HG03108 (cell line): ENCODE measurements around the gene ARHGEF25.
"Not testable (repeated sequence)": the region's sequence is repeated elsewhere in the genome, so short reads cannot be mapped to it uniquely, and the experiment has no call there.

Source experiments
- ATAC-seq: cut with Tn5 transposase; IDR thresholded peaks from one replicate; pipeline ENCODE4 v1.9.1; 2021; ENCODE audit warnings: moderate library complexity; ENCODE audit not compliant: unreplicated experiment

Gene ARHGEF25

DNA sequence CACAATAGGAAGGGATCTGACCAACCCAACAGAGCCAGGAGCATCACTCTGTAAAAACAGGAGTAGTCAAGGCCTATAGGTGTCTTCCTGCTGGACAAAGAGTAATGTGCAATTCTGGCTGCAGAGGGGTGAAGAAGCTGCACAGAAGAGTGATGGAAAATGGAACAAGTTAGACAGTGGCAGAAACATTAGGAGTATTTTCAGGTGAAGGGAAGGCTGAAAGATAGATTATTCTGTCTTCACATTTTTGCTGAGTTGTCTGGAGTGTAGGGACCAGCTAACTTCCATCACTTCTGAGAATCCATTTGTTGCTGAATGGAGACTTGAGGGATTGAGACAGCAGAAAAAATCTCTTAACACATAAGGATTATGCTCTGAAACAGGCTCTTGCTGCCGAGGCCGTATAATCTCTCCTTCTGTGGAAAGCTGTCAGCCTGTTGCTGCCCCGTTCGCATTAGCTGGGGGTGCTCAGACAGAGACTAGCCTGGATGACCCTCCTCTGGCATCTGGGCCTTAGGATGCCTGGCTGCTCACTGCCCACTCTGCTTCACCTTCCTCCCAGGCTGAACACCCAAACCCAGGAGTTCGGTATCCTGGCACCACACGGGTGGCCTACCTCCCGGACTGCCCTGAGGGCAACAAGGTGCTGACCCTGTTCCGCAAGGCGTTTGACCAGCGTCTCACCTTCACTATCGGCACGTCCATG lies 3.1 kb upstream of the ARHGEF25 start:
- no peak for ATAC-seq

DNA sequence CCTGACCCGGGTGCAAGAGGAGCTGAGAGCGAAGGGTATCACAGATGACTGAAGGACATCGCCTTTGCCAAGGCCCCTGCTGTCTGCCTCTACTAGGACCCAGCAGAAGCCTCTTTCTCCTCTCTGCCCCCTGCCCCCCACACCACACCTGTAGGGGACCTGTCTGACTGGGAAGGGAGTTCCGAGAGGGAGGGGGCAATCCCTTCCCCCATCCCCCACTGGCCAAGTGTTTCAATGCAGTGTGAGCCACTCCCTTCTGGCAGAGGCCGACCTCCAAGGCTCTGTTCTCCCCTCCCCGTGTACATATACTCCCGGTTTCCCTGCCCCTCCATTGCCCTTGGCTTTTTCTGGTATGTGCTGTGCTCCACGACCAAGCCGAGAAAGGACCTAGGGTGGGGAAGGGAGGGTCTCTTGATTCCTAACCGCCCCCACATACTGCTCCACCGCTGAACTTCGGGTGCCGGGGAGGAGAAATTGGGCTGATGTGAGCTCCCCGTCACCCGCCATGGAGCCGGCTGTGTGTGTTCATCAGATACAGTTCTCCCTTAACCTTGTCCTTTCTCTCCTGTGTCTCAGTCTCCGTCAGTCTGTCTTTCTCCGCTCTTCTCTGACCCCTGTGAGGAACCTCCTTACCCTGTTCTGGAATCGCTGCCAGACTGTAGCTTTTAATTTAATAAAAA lies 2.0 kb upstream of the ARHGEF25 start:
- ATAC-seq, result no peak

DNA sequence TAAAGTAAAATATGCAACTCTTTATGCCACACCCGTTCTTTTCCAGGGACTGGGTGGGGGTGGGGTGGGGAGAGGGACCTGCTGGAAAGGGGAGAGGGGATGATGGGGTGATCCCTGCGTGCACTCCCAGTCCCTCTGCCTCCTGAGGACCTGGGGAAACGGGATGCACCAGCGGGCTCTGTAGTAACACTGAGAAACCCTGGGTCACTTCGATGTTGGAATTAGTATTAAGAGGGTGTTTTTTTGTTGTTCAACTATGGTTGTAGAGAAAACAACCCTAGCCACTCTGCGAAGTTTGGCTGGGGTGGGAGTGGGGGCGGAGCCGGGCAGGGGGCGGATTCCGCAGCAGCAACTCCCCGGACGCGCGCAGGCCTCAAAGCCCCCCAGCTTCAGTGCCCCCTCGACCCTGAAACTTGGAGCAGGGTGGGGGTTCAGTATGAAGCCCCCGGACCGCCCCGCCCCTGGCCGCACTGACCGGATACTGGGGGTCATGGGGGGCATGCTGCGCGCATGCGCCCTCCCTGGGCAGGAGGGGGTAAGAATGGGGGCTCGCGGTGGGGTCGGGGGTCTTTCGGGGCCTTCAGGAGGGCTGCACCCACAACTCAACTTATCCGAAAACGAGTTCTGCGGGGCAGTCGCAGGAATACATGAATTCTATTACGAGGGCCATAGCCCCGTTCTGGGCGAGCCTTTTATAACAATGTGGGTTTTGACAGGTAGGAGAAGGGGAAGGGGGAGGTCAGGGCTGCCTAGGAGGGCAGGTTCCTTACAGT lies 1.3 kb upstream of the ARHGEF25 start:
- no peak for ATAC-seq

DNA sequence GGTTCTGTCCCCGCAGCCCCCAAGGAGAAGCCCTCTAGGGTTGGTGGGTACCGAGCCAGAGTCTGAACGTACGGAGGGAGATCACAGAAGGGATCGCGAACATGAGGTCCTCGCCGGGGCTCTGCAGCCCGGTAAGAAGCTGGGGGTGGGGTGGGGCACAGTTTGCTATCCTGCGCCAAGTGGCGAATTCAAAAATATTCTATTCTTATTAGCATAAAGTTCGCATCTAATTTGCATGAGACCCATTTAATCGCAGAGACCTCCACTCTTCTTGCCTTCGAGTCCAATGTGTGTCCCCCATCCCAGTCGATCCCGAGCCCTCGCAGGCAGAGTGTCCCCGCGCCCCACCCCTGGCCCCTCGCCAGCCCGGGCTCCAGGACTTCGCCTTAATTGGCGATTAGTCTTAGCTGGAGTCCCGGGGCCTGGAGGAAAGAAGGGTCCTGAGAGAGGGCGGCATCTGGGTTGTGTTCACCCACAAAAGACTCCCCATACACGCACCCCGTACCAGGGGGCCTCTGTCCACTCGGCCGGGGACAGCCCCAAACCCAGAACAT lies 604 bp upstream of the ARHGEF25 start:
- ATAC-seq, result no peak

DNA sequence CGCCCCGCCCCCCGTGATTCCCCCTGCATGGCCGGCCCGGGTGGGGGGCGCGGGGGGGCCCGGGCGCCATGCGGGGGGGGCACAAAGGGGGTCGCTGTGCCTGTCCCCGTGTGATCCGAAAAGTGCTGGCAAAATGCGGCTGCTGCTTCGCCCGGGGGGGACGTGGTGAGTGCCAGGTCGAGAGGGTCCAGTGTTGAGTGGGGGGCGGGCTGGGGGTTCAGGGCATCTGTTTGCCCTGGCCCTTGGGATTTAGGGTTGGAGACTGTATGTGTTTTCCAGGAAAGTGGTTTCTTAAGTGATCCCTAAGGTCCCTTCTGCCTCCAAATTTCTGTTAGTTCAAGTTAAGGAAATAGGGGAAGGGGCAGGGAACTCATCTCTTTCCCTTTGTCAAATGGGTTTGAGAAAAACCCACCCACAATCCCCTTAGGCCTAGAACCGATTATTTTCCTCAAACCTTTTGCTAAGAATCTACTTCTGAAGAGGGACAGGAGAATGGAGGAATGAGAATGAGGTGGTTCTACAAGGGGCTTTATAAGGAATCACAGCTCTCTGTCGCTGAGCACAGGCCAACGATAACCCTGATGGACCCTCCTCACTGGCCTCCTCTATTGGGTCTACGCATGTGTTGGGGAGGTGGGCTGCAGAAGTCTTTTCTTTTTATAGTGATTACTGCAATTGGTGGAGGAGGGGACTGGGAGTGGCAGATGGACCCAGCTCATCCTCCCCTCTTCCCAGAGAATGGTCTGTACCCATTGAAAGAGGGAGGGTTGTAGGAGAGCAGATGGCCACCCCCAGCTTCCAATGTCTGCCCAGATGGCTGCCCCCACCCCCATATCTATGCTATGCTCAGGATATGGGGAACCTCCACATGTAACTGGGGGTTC lies 834 bp downstream of the ARHGEF25 start:
- no peak for ATAC-seq

DNA sequence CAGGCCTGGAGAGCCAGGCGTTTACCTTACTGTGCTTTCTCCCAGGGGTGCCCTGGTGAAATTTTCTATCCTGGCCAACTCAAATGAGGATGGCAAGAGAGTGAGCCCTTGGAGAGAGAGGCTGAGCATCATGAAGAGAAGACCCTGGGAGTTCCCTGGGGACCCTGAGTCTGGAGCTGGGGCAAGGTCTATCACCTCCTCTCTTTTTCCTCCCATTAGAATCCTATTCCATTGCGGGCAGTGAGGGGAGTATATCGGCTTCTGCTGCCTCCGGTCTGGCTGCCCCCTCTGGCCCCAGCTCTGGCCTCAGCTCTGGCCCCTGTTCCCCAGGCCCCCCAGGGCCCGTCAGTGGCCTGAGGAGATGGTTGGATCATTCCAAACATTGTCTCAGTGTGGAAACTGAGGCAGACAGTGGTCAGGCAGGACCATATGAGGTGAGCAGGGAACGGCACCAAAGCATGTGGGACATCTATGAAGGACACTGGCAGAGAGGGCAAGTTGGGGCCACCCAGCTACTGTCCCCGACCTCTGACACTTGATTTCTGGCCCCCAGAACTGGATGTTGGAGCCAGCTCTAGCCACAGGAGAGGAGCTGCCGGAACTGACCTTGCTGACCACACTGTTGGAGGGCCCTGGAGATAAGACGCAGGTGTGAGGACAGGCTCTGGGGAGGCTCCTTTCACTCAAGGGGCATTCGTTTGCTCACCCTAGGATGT lies 1.6 kb downstream of the ARHGEF25 start:
- no peak for ATAC-seq

DNA sequence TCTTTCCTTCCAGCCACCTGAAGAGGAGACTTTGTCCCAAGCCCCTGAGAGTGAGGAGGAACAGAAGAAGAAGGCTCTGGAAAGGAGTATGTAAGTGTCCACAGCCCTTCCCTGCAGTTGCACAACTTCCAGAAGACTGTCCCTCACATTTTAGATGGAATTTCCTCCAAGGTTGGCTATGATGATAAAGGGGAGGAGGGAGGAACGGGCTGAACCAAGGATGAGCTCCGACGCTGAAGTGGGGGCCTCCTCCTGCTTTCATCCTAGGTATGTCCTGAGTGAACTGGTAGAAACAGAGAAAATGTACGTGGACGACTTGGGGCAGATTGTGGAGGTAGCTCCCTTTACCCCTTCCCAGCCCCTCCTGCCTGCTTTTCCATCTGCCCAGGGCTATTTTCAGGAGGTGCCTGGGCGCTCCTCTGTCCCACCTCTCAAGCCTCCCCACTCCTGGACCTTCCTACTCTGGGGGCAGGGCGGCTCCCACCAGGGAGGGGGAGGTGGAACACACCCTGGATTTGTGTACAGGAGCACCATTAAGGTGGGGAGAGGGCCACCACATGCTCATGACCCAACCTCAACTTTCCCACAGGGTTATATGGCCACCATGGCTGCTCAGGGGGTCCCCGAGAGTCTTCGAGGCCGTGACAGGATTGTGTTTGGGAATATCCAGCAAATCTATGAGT lies 2.3 kb downstream of the ARHGEF25 start:
- ATAC-seq, result no peak

DNA sequence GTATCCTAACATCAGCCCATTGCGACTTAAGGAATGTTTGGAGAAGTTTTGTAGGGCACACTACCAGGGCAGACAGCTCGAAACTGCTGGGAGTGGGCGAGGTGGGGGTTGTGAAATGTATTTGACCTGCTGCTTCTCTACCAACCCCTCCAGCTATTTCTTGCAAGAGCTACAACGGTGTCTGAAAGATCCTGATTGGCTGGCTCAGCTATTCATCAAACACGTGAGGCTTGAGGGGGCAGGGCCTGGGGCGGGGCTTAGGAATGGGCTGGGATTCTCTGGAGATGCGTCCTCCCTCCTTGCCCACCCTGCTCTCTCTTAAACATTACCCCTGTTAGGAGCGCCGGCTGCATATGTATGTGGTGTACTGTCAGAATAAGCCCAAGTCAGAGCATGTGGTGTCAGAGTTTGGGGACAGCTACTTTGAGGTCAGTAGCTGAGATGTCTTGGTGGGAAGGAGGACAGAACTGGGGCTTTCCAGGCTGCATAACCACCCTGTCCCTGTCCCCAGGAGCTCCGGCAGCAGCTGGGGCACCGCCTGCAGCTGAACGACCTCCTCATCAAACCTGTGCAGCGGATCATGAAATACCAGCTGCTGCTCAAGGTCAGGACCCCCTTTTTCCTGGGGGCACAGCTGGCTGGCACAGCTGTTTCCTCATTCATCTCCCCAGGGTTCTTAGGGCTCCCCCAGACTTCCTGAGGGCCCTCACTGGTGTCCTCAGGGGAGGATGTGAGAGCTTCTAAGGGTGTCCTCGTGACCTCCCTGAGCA lies 3.1 kb downstream of the ARHGEF25 start:
- peak; percentile 49 for ATAC-seq

DNA sequence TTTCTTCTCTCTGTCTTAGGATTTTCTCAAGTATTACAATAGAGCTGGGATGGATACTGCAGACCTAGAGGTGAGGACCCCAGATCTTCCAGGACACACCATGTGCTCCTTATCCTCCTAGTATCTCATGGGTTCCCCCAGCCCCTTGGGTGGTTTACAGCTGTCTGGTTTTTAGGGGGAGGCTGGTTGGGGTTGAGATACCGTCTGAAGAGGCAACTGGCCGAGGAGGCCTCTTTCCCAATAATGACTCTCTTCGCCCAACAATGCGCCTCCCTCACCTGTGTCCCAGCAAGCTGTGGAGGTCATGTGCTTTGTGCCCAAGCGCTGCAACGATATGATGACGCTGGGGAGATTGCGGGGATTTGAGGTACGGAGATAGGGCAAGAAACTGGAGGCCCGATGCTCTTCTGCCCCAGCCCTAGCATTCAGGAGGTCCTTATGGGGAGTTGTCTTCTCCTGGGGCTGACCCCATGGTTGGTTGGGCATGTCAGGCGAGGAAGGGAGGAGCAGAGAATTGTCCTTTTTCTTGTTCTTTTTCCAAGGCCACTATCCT lies 3.8 kb downstream of the ARHGEF25 start:
- no peak for ATAC-seq

DNA sequence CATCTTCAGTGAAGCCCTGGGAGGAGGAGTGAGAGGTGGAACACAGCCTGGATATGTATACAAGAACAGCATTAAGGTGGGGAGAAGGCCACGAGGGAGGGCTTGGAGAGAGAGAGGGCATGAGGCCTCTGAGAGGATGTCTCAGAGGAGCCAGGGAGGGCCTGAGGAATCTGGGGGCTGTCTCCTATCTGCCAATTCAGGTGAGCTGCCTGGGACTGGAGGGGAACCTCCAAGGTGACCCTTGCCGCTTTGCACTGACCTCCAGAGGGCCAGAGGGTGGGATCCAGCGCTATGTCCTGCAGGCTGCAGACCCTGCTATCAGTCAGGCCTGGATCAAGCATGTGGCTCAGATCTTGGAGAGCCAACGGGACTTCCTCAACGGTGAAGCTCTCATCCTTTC lies 4.4 kb downstream of the ARHGEF25 start:
- ATAC-seq, result no peak

DNA sequence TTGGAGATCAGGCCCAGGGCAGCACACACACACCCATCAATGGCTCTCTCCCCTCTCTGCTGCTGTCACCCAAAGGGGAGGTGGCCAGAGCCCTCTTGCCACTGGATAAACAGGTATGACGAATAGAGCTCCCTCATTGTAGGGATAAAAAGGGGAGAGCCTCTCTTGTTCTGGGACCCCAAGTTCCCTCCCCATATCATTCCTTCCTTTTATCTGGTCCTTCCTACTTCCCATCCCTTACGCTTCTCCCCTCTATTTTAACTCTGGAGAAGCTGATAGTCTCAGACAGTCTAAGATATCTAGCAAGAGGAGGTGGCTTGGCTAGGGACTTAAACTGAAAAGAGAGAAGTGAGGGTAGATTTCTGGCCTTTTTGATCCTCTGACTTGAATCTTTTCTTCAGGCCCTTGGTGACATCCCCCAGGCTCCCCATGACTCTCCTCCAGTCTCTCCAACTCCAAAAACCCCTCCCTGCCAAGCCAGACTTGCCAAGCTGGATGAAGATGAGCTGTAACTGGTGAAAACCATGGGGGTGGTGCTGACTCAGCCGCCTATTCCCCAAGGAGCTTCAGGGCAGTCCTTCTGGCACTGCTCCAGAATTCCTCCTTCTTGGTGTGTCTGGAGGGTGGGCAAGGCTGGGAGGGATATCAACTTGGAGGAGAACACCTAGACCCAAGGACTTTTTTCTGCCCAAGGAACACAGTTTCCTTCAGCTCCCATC lies 5.3 kb downstream of the ARHGEF25 start:
- no peak for ATAC-seq

DNA sequence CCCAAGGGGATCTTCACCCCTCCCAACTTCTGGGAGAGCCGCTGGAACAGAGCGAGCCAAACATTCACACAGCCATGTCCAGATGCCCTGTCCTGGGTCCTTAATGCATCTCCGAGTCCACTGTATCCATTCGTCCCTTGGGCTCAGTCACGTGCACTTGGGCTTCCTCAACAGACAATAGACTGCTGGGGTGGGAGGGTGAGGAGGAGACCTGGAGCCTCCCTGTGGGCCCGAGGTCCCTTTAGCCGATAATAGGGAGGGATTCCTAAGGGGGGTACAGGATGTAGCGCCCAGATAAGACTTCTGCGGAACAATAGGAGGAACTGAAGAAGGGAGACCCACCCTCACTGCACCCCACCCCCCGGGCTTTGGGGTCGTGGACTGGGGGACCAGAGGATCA lies 6.7 kb downstream of the ARHGEF25 start:
- no peak for ATAC-seq

DNA sequence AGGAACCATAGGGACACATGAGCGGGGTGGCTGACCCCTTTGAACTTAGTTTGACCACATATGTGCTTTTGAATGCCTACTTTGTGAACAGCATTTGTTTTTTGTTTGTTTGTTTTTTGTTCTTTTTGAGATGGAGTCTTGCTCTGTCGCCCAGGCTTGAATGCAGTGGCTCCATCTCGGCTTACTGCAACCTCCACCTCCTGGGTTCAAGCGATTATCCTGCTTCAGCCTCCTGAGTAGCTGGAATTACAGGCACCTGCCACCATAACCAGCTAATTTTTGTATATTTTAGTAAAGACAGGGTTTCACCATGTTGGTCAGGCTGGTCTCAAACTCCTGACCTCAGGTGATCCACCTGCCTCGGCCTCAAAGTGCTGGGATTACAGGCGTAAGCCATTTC lies 7.2 kb downstream of the ARHGEF25 start:
- ATAC-seq, result not testable (repeated sequence)

DNA sequence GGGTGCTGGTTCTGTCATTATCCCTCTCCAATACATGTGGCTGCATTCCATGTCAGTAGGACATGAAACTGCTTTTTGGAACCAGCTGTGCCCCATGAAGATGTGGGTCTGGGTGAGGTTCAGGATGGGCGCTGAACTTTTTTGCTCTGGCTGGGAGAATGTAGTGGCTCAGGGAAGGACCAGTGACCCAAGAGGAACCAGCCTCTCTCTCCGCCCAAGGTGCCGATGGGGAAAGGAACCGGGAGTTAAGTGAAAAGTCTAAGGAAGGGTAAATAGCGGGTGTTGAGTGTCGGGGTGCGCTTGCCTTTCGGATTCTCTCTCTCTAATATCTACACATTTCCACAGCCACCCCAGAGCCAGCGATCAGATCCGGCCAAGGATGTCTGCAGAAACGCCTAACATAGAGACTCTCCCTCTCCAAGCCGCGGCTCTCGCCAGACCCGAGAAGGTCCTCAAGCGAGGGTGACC lies 7.8 kb downstream of the ARHGEF25 start:
- no peak for ATAC-seq

DNA sequence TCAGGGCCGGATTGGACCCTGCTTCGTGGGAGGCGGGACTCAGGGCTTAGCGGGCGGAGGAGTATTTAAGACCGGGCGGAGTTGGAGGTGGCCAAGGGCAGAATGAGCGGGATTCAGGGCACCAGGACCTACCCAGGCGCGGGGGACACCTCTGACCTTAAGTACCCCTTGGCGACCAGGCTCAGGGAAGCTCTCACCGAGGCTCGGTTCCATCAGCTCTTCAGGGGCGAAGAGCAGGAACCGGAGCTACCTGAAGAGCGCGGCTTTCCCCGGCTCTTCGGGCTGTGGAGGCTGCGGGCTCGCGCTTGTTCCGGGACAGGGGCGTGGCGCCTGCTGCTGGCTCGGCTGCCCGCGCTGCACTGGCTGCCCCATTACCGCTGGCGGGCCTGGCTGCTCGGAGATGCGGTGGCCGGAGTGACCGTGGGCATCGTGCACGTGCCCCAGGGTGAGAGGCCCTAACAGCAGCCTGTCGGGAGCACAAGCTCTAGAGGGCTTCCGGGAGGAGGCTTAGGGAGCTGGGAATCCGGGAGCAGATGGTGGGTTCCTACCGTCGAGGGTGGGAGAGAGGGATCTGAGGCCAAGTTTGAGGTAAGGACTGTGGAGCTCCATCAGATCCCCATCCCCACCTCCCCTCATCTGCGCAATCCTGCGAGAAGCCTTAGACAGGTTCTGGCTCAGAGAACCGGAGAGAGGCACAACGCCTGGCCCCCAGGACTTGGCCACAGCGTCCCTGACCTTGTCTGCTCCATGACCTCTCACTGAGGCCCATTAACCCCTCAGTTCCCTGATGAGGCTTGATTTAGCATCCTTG lies 8.4 kb downstream of the ARHGEF25 start:
- no peak for ATAC-seq

DNA sequence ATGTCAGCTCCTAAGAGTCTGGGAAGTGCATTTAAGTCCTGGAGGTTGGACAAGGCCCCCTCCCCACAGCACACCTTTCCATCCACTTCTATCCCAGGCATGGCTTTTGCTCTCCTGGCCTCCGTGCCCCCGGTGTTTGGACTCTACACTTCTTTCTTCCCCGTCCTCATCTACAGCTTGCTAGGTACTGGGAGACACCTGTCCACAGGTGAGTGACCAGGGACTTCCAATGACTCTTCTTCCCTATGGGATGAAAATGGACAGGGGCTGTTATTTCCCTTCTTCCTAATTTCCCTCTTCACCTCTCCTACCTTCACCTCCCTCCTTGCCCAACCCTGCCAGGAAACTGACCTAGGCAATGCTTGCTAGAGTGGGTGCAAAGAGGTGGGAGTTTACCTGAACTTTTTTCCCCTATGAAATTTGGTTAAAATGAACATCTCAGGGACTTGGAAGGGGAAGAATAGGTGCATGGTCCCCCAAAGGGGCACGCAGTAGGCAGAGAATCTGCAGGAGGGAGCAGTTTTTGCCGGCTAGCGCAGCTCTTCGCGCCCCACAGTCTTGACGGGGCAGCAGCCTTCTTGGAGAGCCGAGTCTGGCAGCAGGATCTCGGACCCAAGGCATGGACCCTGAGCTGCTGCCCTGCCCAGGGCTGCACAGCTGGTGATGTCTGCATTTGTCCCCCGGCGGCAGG lies 9.2 kb downstream of the ARHGEF25 start:
- ATAC-seq, result no peak
